Thyroid gland (tissue), 4 donors: ENCODE measurements around the gene NR6A1. TPM values are rescaled to one million over a fixed set of nuclear protein-coding genes. Genes with fewer than 3 reads are reported as not detected.
"Not testable (repeated sequence)": the region's sequence is repeated elsewhere in the genome, so short reads cannot be mapped to it uniquely, and the experiment has no call there.

Source experiments
- DNase-seq, 2 donors: peaks; one replicate each; pipeline ENCODE4 v3.0.0-alpha.2; 2019
- H3K27ac ChIP-seq, 3 donors: fragments of 200-600 bp; sonication (generic); 1 replicate in 2 of 3; 2 replicates in 1 of 3; pipeline ENCODE4 v1.5.1; 2016 to 2019; ENCODE audit warnings: mild to moderate bottlenecking in 1 of 3, moderate library complexity in 1 of 3
- H3K27me3 ChIP-seq: fragments of 200-600 bp; sonication (generic); one replicate; pipeline ENCODE4 v1.5.1; 2019
- H3K36me3 ChIP-seq, 2 donors: fragments of 200-600 bp; sonication (generic); one replicate each; pipeline ENCODE4 v1.5.1; 2016 to 2019
- H3K4me1 ChIP-seq, 2 donors: fragments of 200-600 bp; sonication (generic); one replicate each; pipeline ENCODE4 v1.5.1; 2017 to 2019
- H3K4me3 ChIP-seq, 3 donors: fragments of 200-600 bp; sonication (generic); replicated peaks in 1 of 3; 1 replicate in 2 of 3; 2 replicates in 1 of 3; pipeline ENCODE4 v1.5.1; 2016; ENCODE audit warnings: mild to moderate bottlenecking in 1 of 3
- H3K9me3 ChIP-seq: fragments of 200-600 bp; sonication (generic); one replicate; pipeline ENCODE4 v1.5.1; 2017
- POLR2A ChIP-seq, 2 donors: fragments of 450-650 bp; IDR thresholded peaks; one replicate each; pipeline ENCODE4 v1.6.1; 2017; ENCODE audit warnings: antibody characterized with exemption in 2 of 2, mild to moderate bottlenecking in 2 of 2, moderate library complexity in 1 of 2
- WGBS, 2 donors: methylation state at CpG; one replicate each; pipeline ENCODE4 v1.1.5; 2017; 5-methylcytosine and 5-hydroxymethylcytosine counted together
- intact Hi-C: fragments of 100-400 bp; cut with DNase I; formaldehyde crosslinking; loops from one replicate; pipeline ENCODE4 v1.15.1; 2023
- total RNA-seq, 4 donors: library from RNA; depleted of rRNA; stranded (reverse); fragments of >200 nt; gene quantifications; one replicate each; pipeline ENCODE4 v1.2.3, GENCODE V29; 2016
- TF ChIP-seq, protein P1 (sequence below), 6 experiments: fragments of 200-600 bp in 3 of 6; fragments of 450-650 bp in 3 of 6; sonication (generic) in 3 of 6; IDR thresholded peaks; one replicate each; pipeline ENCODE4 v1.5.1; 2016 to 2019; ENCODE audit warnings: antibody characterized with exemption in 6 of 6, mild to moderate bottlenecking in 2 of 6, inconsistent platforms in 1 of 6, moderate library complexity in 1 of 6

Gene NR6A1
- total RNA-seq, 4 donors from 2014 or later = 15.3 to 25.0 (median 19.3) TPM

DNA sequence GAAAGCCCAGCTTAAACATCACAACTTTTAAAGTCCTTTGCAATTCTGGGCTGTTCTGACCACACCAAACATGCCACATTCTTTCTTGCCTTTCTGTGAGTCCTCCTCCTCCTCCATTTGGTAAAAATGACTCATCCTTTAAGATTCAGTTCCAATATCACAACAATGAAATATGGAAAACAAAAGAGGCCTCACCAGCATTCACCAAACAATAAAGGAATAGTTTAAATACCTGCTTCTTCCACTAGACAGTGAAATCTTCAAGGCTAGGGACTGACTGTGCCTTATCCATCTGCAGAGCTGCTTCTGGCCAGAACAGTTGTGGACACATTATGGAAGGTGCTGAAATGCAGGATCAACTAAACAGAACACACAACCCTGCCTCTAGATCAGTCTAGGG, 36.0 kb downstream of the NR6A1 start:
- intact Hi-C loops = no loop called here
- Histone ChIP-seq H3K4me3 (no peak overlapping the region), H3K27ac (peak overlapping the region; percentile 55 to 78 (median 72)), H3K27me3 (no peaks in the 10 kb centered on the region), H3K9me3 (no peaks in the 10 kb centered on the region), H3K36me3 (no peaks in the 10 kb centered on the region), H3K4me1 (peaks cover 21 to 23% of the 10 kb centered on the region in 2 donors)
- no peak for DNase-seq
- no peak for TF ChIP-seq POLR2A (IDR thresholded peaks at IDR 0.05)
- TF ChIP-seq, protein P1, sequence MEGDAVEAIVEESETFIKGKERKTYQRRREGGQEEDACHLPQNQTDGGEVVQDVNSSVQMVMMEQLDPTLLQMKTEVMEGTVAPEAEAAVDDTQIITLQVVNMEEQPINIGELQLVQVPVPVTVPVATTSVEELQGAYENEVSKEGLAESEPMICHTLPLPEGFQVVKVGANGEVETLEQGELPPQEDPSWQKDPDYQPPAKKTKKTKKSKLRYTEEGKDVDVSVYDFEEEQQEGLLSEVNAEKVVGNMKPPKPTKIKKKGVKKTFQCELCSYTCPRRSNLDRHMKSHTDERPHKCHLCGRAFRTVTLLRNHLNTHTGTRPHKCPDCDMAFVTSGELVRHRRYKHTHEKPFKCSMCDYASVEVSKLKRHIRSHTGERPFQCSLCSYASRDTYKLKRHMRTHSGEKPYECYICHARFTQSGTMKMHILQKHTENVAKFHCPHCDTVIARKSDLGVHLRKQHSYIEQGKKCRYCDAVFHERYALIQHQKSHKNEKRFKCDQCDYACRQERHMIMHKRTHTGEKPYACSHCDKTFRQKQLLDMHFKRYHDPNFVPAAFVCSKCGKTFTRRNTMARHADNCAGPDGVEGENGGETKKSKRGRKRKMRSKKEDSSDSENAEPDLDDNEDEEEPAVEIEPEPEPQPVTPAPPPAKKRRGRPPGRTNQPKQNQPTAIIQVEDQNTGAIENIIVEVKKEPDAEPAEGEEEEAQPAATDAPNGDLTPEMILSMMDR (IDR thresholded peaks at IDR 0.05) = no peak

DNA sequence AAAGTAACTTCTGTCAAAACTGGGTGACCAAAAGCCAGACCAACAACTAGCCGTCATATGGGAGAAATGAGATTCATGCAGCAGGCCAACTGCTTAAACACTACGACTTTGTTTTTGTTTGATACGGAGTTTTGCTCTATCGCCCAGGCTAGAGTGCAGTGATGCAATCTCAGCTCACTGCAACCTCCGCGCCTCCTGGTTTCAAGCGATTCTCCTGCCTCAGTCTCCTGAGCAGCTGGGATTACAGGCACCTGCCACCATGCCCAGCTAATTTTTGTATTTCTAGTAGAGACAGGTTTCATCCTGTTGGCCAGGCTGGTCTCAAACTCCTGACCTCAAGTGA, 36.4 kb downstream of the NR6A1 start:
- H3K36me3 ChIP-seq, H3K4me3 ChIP-seq, intact Hi-C loops, H3K9me3 ChIP-seq, H3K27me3 ChIP-seq: not testable (repeated sequence)
- peak; percentile 56 to 63 for DNase-seq
- peak overlapping the region; percentile 55 to 78 (median 72) for H3K27ac ChIP-seq
- 72% methylated on average over 7 of the region's 7 CpGs for WGBS, 2 donors
- H3K4me1 ChIP-seq = peaks cover 21 to 23% of the 10 kb centered on the region in 2 donors

DNA sequence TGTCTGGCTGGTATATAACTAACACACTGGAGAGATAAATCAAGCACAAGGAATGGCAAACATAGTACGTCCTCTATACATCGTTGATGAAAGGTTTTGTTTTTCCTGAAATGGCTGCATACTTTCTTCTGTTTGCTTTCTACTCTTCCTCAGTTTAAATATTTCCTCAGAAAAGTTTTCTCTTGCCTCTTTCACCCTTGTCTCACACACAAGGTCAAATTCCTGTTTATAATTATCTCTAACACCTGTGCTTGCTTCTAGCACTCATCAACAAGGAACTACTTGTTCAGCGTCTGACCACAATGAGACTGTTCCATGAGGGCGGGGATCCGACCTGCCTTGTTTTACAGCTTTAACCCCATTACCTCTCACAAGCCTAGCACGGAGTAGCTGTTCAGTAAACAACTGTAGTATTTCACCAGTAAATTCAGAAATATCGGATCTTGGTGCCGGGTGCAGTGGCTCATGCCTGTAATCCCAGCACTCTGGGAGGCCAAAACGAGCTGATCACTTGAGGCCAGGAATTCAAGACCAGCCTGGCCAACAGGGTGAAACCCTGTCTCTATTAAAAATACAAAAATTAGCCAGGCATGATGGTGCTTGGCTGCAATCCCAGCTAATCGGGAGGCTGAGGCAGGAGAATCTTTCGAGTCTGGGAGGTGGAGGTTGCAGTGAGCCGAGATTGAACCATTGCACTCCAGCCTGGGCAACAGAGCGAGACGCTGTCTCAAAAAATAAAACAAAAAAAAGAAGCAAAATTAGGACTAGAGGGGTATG, 37.0 kb downstream of the NR6A1 start:
- H3K4me1 ChIP-seq = peaks cover 21 to 23% of the 10 kb centered on the region in 2 donors
- TF ChIP-seq, protein P1 (IDR thresholded peaks at IDR 0.05) = no peak
- TF ChIP-seq POLR2A (IDR thresholded peaks at IDR 0.05) = no peak
- no peaks in the 10 kb centered on the region for H3K36me3 ChIP-seq
- no peaks in the 10 kb centered on the region for H3K9me3 ChIP-seq
- 66 to 71% methylated on average over 14 of the region's 14 CpGs for WGBS, 2 donors
- peak; percentile 45 to 62 for DNase-seq
- H3K27me3 ChIP-seq = no peaks in the 10 kb centered on the region
- H3K27ac ChIP-seq = peak overlapping the region; percentile 55 to 78 (median 72)
- H3K4me3 ChIP-seq = no peak overlapping the region
- intact Hi-C loops = no loop called here

DNA sequence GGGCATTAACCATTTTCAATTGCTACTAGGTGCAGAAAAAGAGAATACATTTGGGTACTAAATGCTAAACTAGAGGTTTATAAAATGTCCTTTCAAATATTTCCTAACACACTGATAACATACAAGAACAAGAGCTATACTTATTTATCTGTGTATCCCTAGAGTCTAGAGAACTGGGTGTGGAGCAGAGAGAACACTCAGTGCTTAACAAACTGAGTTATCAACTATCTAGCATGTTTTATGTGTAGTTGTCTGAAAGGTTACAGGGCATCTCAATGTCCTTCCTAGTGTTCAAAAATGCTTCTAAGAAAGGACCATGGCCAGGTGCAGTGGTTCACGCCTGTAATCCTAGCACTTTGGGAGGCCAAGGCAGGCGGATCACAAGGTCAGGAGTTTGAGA, 40.3 kb downstream of the NR6A1 start:
- intact Hi-C loops = no loop called here
- Histone ChIP-seq H3K4me1 (peaks cover 21 to 23% of the 10 kb centered on the region in 2 donors), H3K9me3 (no peaks in the 10 kb centered on the region), H3K27me3 (no peaks in the 10 kb centered on the region), H3K4me3 (no peak overlapping the region), H3K27ac (no peak overlapping the region), H3K36me3 (no peaks in the 10 kb centered on the region)
- no peak for TF ChIP-seq POLR2A (IDR thresholded peaks at IDR 0.05)
- TF ChIP-seq, protein P1 (IDR thresholded peaks at IDR 0.05) = no peak
- 97% methylated on average over 2 of the region's 2 CpGs for WGBS, 2 donors
- DNase-seq = no peak

DNA sequence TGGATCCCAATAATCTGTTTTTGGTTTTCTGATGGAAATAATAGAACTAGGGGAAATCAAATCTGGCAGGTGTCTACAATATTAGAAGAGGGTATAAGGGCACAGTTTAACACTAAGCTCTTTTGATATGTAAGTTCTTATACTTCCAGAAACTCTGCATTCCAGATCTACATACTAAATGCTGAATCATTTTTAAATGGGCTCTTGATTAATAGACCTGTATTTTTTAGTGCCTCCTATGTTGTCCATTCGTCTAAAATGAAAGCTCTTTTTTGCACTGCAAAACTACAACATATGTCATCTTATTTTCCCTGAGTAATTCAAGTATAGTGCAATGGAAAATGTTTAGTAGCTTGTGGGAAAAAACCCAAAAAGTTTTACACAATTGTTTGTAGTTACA, 44.2 kb downstream of the NR6A1 start:
- TF ChIP-seq, protein P1 (IDR thresholded peaks at IDR 0.05) = no peak
- no peak for TF ChIP-seq POLR2A (IDR thresholded peaks at IDR 0.05)
- no peaks in the 10 kb centered on the region for H3K27me3 ChIP-seq
- intact Hi-C loops = no loop called here
- DNase-seq = no peak
- H3K4me1 ChIP-seq = peaks cover 7 to 9% of the 10 kb centered on the region in 2 donors
- no peaks in the 10 kb centered on the region for H3K36me3 ChIP-seq
- no peak overlapping the region for H3K4me3 ChIP-seq
- WGBS, 2 donors = 80 to 82% methylated on average over 1 of the region's 1 CpG
- no peaks in the 10 kb centered on the region for H3K9me3 ChIP-seq
- no peak overlapping the region for H3K27ac ChIP-seq
